Caki2 (cell line): ENCODE data around the gene RUSF1. TPM values are rescaled to one million over a fixed set of nuclear protein-coding genes. Genes with fewer than 3 reads are reported as not detected.

Source experiments
- DNase-seq: peaks from one replicate; pipeline ENCODE4 v3.0.0-alpha.2; 2015; ENCODE audit warnings: low read depth
- in situ Hi-C: cut with HindIII; loops from 2 replicates; pipeline ENCODE4 v1.10.0; 2016; ENCODE audit warnings: low sequenced_read_pairs, low pct_unique_long_range_greater_than_20kb, mixed read lengths
- total RNA-seq: library from RNA; depleted of rRNA; stranded (reverse); fragments of >200 nt; shearing (Covaris generic); gene quantifications from 2 replicates; pipeline ENCODE4 v1.2.3, GENCODE V29; 2014; ENCODE audit warnings: low replicate concordance

RUSF1 gene
- total RNA-seq, 1 experiment from 2014 or later, result 69.2 TPM

DNA sequence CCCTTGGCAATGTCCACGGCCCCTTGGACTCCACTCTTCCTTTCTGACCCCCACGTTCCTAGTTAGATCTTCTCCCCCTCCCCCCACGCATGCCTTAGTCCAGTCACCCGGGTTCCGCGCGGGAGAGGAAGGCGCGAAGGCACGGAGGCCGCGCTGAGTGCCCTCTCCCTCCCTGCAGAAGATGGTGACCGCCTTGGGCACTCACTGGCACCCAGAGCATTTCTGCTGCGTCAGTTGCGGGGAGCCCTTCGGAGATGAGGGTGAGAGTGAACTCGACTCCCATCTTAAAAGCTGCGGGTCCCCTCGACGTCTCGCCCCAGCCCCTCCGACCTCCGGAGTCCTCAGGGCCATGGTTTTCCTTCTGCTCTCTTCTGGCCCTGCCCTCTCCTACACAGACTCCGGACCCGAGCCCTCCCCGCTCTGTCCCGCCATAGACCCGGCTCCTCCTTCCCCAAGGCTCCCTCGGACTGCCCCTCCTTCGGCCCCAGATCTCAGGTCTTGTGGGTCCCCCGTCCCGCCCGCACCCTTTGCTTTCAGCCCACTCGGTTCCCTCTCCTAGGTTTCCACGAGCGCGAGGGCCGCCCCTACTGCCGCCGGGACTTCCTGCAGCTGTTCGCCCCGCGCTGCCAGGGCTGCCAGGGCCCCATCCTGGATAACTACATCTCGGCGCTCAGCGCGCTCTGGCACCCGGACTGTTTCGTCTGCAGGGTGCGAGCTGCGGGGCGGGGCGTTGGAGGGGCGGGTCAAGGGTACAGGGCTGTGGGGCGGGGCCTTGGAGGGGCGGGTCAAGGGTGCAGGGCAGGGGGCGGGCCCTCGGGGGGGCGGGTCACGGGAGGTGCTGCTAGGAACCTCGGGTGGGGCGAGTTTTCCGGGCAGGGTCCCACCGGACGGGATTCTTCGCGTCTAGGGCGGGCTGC lies 31.6 kb downstream of the RUSF1 start:
- in situ Hi-C loops, result no loop called here
- DNase-seq, result peak; percentile 73

DNA sequence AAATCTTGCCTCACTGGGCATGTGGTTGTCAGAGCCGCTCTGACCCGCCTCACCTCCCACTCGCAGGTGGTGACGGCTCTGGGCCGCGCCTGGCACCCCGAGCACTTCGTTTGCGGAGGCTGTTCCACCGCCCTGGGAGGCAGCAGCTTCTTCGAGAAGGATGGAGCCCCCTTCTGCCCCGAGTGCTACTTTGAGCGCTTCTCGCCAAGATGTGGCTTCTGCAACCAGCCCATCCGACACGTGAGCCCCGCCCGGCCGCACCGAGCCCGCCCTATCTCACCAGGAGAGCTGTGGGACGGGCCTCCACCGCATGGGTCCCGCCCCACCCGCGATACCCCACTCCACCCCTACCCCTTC lies 32.3 kb downstream of the RUSF1 start:
- in situ Hi-C loops, result no loop called here
- no peak for DNase-seq

DNA sequence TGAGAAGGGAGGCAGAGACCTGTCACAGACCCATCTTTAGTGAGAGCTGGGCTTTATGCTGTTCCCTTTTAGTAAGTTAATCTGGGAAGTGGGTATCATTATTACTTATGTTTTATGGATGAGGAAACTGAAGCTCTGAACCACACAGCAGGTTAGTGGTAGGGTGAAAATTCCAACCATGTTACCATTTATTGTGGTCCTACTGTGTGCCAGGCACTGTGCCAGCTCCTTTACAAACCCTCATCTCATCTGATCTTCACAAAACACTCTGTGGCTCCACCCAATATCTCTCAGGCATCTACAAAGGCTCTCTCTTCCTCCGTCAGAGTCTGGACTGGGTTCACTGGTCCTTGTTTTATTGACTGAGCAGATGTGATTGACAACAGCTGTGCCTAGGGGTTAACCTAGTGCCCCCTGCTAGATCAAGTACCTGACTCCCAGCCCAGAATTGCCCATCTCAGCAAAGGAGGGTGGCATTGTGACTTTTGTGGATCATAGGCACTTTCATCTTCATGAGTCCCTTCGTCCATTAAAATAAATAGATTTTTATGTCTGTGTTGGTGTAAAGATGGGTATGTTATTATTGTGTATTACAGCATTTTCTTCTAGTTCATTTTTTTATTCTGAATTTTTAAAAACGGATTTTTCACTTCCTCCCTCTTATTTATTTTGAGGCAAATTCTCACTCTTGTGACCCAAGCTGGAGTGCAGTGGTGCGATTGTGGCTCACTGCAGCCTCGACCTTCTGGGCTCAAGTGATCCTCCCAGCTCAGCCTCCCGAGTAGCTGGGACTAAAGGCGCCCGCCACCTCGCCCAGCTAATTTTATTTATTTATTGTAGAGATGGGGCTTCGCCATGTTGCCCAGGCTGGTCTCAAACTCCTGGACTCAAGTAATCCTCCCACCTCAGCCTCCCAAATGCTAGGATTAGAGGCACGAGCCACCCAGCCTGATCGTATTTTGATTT lies 33.1 kb downstream of the RUSF1 start:
- in situ Hi-C loops, result no loop called here
- DNase-seq, result no peak

DNA sequence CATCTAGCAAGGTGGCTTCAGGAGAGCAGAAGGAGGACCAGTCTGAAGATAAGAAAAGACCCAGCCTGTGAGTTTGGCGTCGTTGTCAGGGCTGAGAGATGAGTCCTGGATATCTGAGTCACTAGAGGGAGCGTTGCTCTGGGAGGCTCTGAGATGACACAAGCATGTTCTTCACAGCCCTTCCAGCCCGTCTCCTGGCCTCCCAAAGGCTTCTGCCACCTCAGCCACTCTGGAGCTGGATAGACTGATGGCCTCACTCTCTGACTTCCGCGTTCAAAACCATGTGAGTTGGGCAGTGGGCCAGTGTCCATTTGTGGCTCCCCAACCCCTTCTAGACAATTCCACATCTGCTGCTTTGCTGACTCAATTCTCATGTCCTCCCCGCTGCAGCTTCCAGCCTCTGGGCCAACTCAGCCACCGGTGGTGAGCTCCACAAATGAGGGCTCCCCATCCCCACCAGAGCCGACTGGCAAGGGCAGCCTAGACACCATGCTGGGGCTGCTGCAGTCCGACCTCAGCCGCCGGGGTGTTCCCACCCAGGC lies 33.9 kb downstream of the RUSF1 start:
- in situ Hi-C loops, result no loop called here
- no peak for DNase-seq

DNA sequence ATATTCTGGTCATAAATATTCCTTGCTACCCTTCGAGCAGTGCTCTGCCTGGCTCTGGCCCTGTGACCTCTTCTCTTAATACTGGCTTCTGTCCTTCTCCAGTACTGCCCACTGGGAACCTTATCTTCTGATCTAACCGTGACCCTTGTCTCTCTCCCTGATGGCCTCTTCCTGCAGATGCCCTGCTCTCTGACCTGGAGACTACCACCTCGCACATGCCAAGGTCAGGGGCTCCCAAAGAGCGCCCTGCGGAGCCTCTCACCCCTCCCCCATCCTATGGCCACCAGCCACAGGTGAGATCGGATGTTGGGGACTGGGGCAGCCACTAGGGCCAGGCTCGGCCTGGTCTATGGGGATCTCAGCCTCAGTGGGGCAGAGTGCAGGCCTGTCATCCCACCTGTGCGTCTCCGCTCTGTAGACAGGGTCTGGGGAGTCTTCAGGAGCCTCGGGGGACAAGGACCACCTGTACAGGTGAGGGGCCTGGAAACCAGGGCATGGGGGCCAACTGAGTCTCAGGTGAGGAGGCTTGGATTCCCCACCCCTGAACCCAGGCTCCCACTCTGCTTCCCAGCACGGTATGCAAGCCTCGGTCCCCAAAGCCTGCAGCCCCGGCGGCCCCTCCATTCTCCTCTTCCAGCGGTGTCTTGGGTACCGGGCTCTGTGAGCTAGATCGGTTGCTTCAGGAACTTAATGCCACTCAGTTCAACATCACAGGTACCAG lies 34.8 kb downstream of the RUSF1 start:
- DNase-seq, result no peak
- in situ Hi-C loops, result no loop called here

DNA sequence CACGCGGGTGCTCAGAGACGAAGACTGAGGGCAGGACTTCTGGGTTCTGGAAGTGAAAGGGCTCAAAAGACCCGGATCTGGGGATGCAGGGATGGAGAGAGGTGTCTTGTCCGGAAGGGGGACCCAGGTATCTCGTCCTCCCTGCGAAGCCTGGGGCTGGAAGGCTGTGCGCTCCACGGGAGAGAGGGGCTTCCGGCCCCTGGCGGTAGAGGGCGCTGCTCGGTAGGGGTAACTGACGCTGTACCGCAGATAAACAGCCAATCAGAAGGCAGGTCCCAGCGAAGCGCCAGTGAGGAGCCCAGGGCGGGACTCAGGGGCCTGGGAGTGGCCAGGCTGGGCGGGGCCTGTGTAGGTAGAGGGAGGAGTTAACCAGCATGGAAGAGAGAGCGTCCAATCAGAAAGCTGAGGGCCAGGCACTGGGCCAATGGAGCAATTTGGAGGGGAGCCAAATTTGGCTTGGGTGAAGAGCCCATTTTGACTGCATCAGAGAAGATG lies 35.4 kb downstream of the RUSF1 start:
- in situ Hi-C loops, result no loop called here

DNA sequence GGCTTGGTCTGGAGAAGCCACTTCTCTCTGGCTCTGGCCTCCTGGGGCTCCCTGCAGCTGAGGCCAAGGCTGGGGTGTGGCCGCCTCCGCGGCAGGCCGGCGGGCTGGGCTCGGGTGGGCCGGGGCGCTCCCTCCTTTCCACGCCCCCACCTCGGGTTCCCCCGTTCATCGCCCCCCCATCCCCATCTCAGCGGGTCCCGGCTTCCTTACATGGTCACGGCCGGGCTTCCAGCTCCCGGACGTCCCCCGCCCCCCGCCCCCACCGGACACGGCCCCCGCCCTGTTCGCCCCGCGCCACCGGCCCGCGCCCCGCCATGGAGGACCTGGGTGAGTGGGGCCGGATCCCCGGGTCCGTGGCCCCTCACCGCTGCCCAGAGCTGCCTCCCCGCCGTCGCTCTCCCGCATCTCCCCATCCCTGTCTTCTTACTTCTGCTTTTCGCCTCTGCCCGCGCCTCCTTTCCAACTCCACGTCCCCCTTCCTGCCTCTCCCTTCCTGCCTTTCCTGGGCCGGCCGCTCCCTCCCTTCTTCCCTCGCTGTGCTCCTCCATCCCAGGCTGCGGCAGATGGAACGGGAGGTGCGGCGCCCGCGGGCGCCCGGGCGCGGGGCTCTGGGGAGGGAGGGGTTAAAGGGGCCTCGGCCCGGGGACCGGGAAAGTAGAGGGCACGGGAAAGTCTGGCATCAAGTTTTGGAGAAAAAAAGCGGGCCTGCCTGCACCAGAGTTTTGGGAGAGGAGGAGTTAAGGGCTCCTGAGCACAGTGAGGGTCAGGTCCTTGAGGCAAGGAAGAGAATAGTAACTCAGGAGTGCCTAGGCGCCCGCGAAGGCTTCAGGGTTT lies 36.1 kb downstream of the RUSF1 start, which contains the start of gene TGFB1I1:
TSS of gene TGFB1I1 (plus strand) at position 278 of the 834 bp plus-strand sequence. CDS start at position 315, 37 bp downstream.
- peak; percentile 49 for DNase-seq
- in situ Hi-C loops, result no loop called here

More for the DNA sequence above, 35.4 kb downstream of the RUSF1 start:
- DNase-seq, result peak; percentile 89

DNA sequence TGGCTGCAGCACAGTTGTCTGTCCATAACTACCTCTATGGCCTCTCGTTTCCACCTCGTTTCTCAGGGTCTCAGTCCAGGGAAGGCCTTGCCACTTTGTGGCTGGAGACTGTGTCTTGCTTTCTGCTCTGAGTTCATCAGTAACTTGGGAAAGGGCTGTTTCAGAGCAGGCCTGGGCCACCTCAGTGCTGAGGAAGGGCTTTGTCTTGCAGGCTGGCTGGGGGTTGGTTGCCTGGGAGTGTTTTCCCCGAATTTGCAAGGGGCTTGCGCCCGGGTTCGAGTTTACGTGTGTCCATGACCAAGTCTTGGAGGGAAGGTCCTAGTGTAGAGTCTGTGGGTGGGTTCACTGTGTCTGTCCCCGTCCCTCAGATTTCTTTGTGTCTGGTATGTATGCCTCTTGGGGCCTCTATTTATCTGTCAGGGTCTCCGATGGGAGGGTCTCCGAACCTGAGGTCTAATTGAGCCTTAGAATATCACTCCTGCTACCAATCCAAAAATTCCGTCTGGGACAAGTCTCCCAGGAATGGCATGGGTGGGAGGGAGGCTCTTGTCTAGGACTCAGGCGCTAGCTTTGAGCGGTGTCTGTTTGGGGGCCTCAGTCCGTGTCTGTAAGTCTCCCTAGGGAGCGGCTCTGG lies 36.8 kb downstream of the RUSF1 start:
- no peak for DNase-seq
- in situ Hi-C loops, result no loop called here

DNA sequence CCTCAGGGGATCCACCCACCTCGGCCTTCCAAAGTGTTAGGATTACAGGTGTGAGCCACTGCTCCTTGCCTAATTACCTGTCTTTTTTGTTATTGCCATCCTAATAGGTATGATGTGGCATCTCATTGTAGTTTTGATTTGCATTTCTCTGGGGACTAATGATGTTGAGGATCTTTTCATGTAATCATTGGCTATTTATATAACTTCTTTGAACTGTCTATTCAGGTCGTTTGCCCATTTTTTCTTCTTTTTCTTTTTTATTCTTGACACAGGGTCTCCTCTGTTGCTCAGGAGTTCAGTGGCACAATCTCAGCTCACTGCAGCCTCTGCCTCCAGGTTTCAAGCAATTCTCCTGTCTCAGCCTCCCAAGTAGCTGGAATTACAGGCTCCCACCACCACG lies 37.6 kb downstream of the RUSF1 start:
- no peak for DNase-seq
- in situ Hi-C loops, result no loop called here

DNA sequence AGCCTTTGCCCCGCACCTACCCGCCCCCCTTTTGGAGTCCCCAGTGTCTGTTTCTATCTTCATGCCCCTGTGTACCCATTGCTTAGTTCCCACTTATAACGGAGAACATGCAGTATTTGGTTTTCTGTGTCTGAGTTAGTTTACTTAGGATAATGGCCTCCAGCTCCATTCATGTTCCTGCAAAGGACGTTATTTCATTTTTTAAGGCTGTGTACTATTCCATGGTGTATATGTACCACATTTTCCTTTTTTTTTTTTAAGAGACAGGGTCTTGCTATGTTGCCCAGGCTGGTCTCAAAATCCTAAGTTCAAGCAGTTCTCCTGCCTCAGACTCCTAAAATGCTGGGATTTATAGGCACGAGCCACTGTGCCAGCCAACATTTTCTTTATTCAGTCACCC lies 40.3 kb downstream of the RUSF1 start:
- in situ Hi-C loops, result no loop called here
- DNase-seq, result no peak

DNA sequence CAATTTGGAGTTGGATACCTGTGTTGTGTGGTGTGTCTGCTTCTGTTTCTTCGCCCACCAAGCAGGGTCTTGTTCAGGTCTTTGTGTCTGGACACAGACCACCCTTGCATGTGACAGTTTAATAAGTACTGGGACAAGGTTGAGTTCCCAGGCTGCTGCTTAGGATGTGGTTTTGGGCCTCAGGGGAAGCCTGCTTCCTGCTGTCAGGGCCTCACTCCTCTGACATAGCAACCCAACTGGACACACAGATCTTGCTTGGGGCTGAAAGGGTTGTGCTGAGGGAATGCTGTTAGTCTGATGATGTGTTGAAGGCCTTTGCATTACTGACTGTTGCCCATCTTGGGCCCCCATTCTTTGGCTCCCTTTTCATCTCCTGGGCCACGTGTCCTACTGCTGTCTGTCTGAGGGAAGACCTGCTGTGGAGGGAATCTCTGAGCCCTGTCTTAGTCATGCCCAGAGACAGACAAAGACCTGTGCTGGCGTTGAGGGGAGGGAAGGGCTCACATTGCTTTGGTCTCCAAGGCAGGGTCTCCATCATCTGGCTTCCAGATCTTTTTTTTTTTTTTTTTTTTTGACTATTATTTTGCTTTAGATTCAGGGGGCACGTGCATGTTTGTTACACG lies 40.9 kb downstream of the RUSF1 start:
- DNase-seq, result no peak
- in situ Hi-C loops, result no loop called here

DNA sequence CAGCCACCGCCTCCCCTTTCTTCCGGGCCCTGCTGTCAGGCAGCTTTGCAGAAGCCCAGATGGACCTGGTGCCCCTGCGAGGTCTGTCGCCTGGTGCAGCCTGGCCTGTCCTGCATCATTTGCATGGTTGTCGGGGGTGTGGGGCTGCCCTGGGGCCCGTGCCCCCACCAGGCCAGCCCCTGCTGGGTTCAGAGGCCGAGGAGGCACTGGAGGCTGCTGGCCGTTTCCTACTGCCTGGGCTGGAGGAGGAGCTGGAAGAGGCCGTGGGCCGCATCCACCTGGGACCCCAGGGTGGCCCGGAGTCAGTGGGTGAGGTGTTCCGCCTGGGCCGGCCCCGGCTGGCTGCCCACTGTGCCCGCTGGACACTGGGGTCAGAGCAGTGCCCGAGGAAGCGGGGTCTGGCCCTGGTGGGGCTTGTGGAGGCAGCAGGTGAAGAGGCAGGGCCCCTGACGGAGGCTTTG lies 41.8 kb downstream of the RUSF1 start:
- in situ Hi-C loops, result no loop called here

DNA sequence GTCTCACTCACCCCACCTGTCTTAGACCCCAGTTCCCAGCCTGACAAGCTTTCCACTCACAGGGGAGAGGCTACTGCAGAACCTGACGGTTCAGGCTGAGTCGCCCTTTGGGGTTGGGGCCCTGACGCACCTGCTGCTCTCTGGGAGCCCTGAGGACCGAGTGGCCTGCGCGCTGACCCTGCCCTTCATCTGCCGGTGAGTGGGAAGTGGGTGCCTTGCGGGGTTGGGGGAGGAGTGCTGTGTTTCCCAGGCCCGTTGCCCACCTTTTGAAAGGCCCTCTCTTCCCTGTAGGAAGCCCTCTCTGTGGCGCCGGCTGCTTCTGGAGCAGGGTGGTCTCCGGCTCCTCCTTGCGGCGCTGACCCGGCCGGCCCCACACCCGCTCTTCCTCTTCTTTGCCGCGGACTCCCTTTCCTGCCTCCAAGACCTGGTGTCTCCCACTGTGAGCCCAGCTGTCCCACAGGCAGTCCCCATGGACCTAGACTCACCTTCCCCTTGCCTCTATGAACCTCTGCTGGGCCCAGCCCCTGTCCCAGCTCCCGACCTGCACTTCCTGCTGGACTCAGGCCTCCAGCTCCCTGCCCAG lies 42.3 kb downstream of the RUSF1 start:
- DNase-seq, result no peak
- in situ Hi-C loops, result no loop called here

More for the DNA sequence above, 41.8 kb downstream of the RUSF1 start:
- DNase-seq, result no peak

DNA sequence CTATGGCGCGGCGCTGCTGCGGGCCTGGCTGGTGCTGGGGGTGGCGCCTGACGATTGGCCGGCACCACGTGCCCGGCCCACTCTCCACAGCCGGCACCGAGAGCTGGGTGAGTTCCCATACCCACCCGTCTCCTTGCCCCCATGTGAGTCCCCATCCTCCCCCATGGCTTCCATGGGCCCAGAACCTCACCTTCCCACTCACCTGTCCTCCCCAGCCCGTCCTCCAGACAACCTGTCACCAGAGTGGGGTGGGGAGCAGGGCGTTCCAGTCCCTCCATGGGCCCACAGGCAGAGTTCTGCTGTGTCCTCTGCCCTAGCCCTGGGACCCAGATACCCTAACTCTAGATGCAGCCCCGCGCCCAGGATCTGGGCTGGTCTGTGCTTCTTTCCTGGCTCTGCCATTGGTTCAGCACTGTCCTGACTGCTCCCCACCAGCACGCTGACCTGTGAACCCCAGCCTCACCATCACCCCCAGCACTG lies 43.4 kb downstream of the RUSF1 start:
- DNase-seq, result no peak
- in situ Hi-C loops, result no loop called here

DNA sequence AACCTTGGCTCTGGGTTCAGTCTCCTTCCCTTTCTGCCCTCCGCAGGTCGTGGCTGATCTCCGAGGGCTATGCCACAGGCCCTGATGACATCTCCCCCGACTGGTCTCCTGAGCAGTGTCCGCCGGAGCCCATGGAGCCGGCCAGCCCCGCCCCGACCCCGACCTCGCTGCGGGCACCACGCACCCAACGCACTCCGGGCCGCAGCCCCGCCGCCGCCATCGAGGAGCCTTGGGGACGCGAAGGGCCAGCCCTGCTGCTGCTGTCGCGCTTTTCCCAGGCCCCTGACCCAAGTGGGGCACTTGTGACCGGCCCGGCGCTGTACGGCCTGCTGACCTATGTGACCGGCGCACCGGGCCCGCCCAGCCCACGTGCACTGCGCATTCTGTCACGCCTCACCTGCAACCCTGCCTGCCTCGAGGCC lies 43.8 kb downstream of the RUSF1 start:
- no peak for DNase-seq
- in situ Hi-C loops, result no loop called here
